NAMALWA (cell line): ENCODE data around the gene ST8SIA1.

Experiments used
- DNase-seq: peaks from one replicate; pipeline ENCODE4 v3.0.0-alpha.2; 2015; ENCODE audit warnings: low spot score

Gene ST8SIA1

GRCh38 chr12:22238211-22238610, 96.3 kb downstream of the ST8SIA1 start:
- no peak for DNase-seq

DNA sequence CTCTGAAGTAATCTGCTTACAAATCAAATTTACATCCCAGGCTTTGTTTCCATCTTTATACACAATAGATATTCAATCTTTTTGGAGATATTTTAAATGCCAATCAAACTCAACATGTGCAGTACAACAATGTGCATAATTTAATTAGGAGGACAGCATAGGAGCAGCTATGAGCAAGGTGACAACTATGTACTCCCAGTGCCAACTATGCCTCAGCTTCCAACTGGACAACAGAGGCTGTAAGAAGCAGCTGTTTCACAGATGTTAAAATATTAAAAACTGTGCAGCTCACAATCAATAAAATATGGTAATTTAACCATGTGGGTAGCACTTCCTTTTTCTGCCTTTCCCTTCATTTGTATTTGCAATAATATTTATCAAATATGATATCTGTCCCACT, 99.9 kb downstream of the ST8SIA1 start:
- DNase-seq: no peak

- no peak for DNase-seq
These were observed 102.7 kb downstream of the ST8SIA1 start for GRCh38 chr12:22231836-22232235.

DNA sequence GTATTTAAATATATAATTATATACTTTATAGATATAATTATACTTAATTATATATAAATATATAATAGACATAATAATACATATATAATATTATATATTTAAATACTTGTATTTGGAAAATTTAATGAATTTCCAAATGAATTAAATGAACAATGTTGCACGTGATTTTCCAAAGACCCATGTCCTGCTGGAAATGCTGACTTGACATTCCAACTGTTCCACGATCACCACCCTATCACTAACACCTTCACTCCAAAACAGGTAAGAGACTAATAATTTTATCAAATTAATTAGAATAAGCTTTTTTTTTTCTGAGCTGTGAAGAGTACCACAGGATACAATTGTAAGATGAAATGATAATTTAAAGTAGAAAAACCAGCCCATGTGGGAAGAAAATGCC, 103.4 kb downstream of the ST8SIA1 start:
- DNase-seq: no peak

- DNase-seq: no peak
These were observed 104.2 kb downstream of the ST8SIA1 start for GRCh38 chr12:22230280-22230794.

DNA sequence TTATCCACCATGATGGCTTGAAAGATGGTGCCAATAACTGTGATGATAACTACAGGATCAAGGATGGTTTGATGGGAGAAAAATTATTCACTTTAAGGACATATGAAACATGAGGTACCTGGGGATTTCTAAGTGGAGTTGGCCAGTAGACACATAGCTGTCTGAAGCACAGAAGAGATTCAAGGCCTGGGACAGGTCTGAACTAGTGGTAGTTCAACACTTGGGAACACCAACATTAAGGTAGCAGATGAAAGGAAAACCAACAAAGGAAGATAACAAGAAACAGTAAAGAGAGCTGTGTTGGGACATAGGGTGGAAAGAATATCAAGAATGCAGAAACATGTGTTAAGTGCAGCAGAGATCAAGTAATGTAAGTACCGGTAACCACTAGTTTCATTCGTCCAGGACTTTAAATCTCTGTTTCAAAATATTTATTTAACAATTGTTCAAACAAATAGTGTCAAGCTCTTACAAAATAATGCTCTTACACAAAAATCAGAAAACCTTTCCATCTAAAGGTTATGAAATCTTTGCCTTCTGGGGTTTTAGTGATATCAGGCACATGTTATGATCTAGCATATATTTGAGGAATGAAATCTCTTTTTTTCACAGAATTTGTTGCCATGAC, 104.7 kb downstream of the ST8SIA1 start:
- DNase-seq: no peak

GRCh38 chr12:22228022-22228875, 106.3 kb downstream of the ST8SIA1 start:
- no peak for DNase-seq

GRCh38 chr12:22223356-22223755, 111.2 kb downstream of the ST8SIA1 start:
- no peak for DNase-seq

DNA sequence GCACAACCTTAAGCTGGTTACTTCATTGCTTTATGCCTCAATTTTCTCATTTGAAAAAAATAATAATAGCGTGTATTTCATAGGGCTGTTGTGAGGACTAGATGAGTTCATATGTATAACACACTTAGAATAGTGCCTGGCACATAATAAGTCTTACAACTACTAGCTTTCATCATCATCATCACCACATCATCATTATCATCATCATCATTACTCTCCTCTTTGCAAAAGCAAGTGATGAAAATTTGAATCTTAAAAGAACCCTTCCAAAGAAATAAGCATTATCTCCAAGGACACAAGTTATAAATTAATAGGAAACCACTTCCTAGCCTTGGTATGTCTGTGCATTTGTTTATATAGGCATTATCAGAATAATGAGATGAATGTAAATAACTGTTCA, 117.0 kb downstream of the ST8SIA1 start:
- DNase-seq: no peak

DNA sequence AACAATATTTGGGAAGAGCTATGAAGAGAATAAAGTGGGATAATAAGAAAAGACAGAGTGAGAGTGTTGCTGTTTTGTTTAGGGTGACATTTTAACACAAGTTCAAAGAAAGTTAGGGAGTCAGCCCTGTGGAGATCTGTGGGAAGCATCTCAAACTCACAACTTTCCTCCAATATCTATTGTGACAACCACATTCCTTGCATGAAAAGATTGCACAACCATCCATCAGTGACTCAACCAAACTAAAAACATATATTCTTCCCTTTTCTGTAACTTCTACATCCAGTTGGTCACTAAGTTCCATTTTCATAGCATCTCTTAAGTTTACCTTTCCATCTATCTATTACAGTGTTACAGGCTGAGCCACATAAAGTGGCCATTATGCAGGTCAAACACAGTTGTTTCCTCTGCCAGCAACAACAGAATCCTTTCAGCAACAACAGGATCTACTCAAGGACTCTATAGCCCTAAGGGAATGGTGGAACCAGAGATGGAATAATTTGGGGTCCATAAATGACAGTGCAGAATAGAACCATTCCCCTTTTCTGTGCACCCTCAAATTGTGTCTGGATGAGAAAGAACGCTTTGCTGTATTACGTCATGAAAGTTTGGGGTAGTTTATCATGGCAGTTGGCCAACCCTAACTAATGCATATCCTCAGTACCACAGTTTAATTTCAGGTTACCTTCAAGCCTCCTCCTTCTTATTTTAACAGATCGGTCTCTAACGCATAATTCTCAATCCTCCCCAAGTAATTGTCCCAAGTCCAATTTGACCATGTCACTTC, 118.8 kb downstream of the ST8SIA1 start:
- DNase-seq: no peak

DNA sequence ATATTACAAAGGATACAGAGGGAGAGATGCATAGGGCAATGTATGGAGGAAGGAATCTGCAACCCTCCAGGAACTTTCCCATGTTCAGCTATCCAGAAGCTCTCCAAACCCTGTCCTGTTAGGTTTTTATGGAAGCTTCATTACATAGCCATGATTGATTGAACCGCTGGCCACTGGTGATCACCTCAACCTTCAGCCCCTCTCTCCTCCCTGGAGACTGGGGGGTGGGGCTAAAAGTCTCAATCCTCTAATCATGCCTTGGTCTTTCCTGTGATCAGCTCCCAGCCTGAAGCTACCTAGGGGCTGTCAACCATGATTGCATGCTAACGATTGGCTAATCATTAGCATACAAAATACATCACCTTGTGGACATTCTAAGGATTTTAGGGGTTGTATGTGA, 123.4 kb downstream of the ST8SIA1 start:
- no peak for DNase-seq

DNA sequence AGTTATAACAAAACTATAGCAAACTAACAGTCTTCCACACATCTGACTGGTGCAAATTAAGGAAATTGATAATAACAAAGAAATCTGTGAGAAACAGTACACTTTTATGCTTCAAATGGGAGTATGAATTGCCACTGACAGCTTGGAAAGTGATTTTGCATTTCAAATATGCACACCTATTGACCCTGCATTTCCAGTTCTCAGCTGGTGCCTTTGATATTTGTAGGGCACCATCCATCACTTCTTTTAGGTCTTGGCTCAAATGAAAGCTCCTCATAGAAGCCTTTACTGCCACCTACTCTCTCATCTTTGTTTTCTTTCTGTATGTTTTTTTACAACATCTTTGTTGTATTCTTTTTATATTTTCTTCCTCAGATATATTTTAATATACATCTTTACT, 125.1 kb downstream of the ST8SIA1 start:
- no peak for DNase-seq

DNA sequence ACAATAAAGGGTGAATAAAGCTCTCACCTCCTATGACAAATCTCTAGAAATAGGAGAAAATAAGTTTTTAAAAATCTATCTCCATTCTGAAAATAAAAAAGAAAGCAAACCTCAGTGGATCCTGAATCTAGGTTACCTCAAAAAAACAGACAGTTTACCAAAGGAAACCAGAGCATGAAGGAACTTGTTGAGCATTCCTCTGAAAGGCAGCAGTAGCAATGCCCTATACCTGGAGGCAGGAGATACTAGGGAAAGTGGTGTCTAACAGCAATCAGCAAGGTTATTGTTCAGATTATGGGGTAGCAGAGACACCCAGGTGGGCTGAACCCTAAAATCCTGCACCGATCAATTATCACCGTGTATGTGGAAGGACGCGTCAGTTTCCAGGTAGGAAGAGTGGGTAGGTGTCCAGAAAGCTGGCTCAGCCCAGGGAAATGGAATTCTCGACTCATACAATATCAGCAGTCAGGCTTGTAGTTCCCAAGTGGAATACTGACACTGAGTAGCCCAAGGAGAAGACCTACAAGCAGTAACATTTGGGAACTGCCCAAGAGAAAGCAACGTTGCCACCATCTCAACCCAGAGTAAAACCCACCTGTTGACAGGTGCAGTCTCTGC, 128.3 kb downstream of the ST8SIA1 start:
- DNase-seq: no peak

DNA sequence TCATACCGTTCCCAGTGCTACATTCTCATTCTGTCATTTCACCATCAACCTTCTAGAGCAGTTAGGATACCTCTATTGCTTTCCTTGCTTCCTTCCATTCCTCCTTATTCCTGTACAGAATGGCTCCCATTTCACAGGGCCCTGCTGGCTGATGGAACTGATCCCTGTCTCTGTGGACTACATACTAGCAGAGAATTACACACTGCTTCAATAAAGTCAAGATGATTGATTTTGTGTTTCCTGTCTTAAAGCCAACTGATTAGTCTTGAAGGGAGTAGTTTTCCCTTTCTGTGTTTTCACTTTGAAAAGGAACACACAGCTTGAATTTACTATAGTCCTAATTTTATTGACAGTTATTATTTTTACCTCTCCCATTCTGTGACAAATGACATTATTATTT, 130.1 kb downstream of the ST8SIA1 start:
- DNase-seq: no peak

DNA sequence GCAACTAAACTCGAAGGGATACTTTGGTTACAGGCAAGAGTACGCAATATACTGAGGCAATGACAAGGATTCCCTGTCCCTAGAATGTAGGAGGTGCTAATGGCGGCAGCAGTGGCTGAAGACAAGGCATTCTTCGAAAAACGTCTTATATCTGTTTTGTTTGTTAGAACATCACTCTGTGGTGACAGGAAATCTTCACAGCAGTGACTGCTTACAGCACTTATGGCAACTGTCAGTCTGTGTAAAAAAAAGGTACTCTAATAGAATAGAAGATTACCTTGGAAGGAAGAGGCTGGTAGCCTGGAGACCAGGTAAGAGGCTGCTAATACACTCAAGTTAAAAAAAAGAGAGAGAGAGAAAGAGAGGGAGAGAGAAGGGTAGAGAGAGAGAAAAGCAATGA, 131.7 kb downstream of the ST8SIA1 start:
- no peak for DNase-seq

DNA sequence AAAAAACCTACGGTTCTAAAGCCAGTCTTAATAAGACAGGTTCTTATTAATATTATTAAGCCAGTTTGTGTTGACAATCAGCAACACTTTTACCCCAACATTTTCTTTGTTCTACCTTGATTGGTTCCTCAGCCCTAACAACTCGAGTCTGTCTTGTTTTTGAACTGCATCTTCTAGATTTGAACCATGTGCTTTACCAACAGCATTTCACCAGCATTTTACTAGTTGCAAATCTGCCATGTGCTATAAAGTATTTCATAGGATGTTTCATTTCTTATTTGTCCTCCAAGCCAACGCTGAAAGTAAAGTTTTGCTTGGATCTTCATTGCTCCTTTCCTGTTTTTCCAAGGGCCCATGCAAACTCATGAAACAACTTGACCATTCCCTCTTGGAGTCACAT, 133.4 kb downstream of the ST8SIA1 start:
- no peak for DNase-seq

- no peak for DNase-seq
These were observed 138.3 kb downstream of the ST8SIA1 start for GRCh38 chr12:22196236-22196635.

DNA sequence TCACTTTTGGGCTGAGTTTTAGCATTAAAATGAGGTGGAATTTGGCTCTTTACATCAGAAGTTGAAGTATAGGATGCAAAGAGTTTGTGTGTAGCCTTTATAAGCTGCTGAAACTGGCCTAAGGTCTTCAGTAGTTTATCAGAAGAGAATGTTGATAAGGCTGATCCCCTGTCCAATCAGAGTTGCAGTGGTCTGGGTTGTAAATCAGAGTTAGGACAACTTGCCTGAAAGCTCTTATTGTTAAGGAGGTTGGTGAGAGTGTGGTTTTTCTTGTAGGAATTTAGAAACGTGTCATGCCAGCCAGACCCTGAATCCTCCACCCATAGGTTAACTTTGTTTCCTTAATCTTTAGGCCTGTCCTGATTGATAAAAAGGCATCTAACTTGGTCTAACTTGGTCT, 143.5 kb downstream of the ST8SIA1 start:
- DNase-seq: no peak

DNA sequence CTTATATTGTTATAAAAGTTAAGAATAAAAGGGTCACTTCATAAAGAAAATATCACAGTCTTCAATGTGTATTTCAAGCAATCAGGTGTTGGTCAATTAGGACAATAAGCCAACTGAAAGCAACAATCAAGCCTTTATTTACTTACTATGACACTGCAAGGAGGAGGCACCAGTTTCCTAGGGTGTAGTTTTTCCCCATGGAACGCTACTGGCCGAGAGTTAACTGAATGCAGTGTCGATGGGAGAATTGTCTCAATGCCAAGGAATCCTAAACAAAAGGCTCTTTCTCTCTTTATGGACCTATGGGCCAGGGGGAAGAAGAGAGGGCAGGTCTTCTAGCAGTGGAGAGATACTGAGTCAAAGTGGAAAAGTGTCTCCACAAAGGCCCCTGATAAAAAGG, 146.1 kb downstream of the ST8SIA1 start:
- no peak for DNase-seq

DNA sequence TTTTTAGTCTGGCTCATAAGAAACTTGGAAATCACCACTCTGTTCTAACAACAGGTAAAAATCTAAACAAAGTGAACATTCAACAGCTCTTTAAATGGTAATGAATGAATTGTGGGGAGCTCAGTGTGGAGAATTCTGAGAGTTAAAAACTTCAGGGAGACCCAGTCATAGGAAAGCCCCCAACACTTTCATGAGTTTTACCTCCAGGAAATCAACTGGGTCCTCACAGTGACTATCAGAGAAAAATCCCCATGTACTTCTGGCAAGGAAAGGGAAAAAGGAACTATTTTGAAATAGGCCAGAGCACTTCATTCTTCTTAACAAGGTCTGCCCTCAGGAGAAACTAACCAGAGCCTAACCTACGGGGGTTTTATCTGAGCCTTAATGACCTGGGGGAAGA, 153.8 kb downstream of the ST8SIA1 start:
- DNase-seq: no peak

- no peak for DNase-seq
These were observed 161.3 kb downstream of the ST8SIA1 start for GRCh38 chr12:22173177-22173576.

DNA sequence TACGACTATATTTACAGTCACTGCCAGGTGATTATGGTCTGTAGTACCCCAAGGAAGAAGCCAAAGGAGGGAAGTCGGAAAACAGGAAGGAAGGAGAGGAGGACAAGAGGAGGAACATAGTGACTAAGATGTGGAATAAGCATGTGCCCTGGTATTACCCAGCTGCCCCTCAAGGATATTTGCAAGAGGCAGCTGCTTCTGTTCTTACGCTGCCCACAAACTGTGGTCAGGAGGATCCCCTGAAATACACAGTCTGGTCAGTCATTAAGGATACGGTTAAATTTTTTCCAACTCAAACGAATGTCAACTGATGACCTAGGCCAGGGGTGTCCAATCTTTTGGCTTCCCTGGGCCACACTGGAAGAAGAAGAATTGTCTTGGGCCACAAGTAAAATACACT, 162.0 kb downstream of the ST8SIA1 start:
- DNase-seq: no peak
